VCaP (cell line): Measurements from ENCODE around the gene KNSTRN.

ENCODE experiments used
- H3K27ac ChIP-seq: fragments of 450-650 bp; 2 replicates; pipeline ENCODE4 v1.5.1; 2017
- CTCF ChIP-seq: fragments of 450-650 bp; conservative IDR thresholded peaks from 2 replicates; pipeline ENCODE4 v1.5.1; 2017; ENCODE audit warnings: mild to moderate bottlenecking, moderate library complexity

The KNSTRN gene

GRCh38 chr15:40379853-40380252 lies 2.7 kb upstream of the KNSTRN start:
- TF ChIP-seq CTCF, result no peak
- no peak overlapping the region for H3K27ac ChIP-seq

- TF ChIP-seq CTCF, result no peak
- no peak overlapping the region for H3K27ac ChIP-seq
Measured at GRCh38 chr15:40380636-40381035, 1.9 kb upstream of the KNSTRN start.

GRCh38 chr15:40381818-40382529 lies 547 bp upstream of the KNSTRN start:
- H3K27ac ChIP-seq, result peak overlapping the region; percentile 82

GRCh38 chr15:40386480-40386879 lies 4.0 kb downstream of the KNSTRN start:
- TF ChIP-seq CTCF, result no peak
- H3K27ac ChIP-seq, result peak overlapping the region; percentile 91

More at GRCh38 chr15:40381818-40382529, 547 bp upstream of the KNSTRN start:
- TF ChIP-seq CTCF, result no peak

GRCh38 chr15:40388941-40389823 lies 6.7 kb downstream of the KNSTRN start:
- TF ChIP-seq CTCF, result no peak
- peak overlapping the region; percentile 91 for H3K27ac ChIP-seq

- peak overlapping the region; percentile 91 for H3K27ac ChIP-seq
- no peak for TF ChIP-seq CTCF
Measured at GRCh38 chr15:40389824-40390595, 7.5 kb downstream of the KNSTRN start.
